Mesodermal cell (in vitro differentiated cells): ENCODE results near the gene PTPRN2.
"Not testable (repeated sequence)": the region's sequence is repeated elsewhere in the genome, so short reads cannot be mapped to it uniquely, and the experiment has no call there.

ENCODE experiments used
- H3K27ac ChIP-seq: 2 replicates; pipeline ENCODE4 v1.7.0; 2013; ENCODE audit warnings: mild to moderate bottlenecking, low read depth, low read length, moderate library complexity; ENCODE audit not compliant: severe bottlenecking
- H3K36me3 ChIP-seq: 2 replicates; pipeline ENCODE4 v1.7.1; 2013; ENCODE audit warnings: mild to moderate bottlenecking, low read length, moderate library complexity; ENCODE audit not compliant: control insufficient read depth, insufficient read depth
- H3K4me1 ChIP-seq: one replicate; pipeline ENCODE4 v1.7.1; 2013; ENCODE audit warnings: mild to moderate bottlenecking, low read length; ENCODE audit not compliant: insufficient read depth, control insufficient read depth, poor library complexity, severe bottlenecking
- H3K4me3 ChIP-seq: 2 replicates; pipeline ENCODE4 v1.7.0; 2013; ENCODE audit warnings: low read length, control low read depth, mild to moderate bottlenecking; ENCODE audit not compliant: insufficient read depth, poor library complexity, severe bottlenecking; ENCODE audit errors: extremely low read depth
- H3K9me3 ChIP-seq: 2 replicates; pipeline ENCODE4 v1.7.1; 2013; ENCODE audit warnings: mild to moderate bottlenecking, low read length, moderate library complexity; ENCODE audit not compliant: control insufficient read depth
- WGBS, 2 experiments: methylation state at CpG; one replicate each; pipeline ENCODE4 v1.1.5; 2013; ENCODE audit warnings: missing lambda C conversion rate in 2 of 2; ENCODE audit not compliant: insufficient coverage in 2 of 2; 5-methylcytosine and 5-hydroxymethylcytosine counted together

Gene PTPRN2

DNA sequence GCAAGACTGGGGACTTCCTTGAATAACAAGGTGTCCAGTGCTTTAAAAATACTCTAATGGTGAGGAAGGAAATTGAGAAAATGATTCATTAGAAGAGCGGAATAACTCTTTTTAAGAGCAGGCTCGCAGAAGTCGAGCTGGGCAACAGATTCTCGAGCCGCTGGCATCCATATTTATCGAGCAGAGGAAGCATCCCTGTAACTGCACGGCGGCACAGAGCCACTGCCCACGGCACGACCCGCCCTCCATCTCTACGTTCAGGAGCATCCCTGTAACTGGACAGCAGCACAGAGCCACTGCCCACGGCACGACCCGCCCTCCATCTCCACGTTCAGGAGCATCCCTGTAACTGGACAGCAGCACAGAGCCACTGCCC is 334.0 kb downstream of the PTPRN2 start:
- H3K4me1 ChIP-seq, H3K4me3 ChIP-seq, H3K27ac ChIP-seq, H3K36me3 ChIP-seq: not testable (repeated sequence)
- 89 to 100% methylated on average over 1 to 6 of the region's 16 CpGs for WGBS, 2 experiments
- peaks cover 73% of the 10 kb centered on the region for H3K9me3 ChIP-seq

DNA sequence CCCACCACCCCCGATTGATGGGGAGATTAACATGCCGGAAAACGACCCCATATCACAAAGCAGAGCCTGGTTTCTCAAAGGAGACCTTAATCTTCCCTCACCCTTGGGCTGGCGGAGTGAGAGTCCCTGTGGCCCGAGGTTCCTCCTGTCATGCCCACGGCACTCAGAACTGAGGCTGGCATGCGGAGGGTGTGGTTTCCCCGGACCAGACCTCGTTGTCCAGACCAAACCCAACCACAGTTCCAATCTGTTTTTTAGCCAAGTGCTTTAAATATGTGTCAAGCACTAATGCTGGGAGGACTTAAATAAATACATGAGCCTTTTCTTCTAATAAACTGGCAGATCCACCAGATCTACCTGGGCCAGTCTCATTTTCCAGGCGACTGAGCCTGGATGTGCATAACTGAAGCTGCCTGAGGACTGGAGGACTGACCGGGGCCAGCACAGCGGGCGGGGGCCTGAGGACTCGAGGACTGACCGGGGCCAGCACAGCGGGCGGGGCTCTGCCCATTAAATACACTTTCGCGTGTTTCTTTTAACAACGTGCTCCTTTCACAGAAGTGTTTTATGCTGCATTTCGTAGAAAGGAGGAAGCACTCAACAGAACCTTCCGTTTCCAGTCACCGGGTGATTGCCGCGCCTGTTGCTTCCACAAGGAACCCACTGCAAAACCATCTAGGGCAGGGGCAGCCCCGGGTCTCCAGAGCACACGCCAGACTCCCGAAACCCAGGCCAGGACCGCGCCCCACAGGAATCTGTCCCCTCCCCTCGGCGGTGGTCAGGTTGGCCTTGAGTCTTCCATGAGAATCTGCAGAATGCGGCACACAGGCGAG is 334.6 kb downstream of the PTPRN2 start:
- Histone ChIP-seq H3K36me3 (no peaks in the 10 kb centered on the region), H3K9me3 (peaks cover 73% of the 10 kb centered on the region), H3K4me3 (no peak overlapping the region), H3K4me1 (no peaks in the 10 kb centered on the region), H3K27ac (no peak overlapping the region)
- WGBS, 2 experiments: 75 to 77% methylated on average over 30 to 32 of the region's 34 CpGs

GRCh38 chr7:158252081-158252836 is 335.4 kb downstream of the PTPRN2 start:
- WGBS, 2 experiments: 78 to 88% methylated on average over 18 of the region's 23 CpGs
- Histone ChIP-seq H3K36me3 (no peaks in the 10 kb centered on the region), H3K4me3 (no peak overlapping the region), H3K9me3 (peaks cover 74% of the 10 kb centered on the region), H3K4me1 (no peaks in the 10 kb centered on the region), H3K27ac (no peak overlapping the region)

- Histone ChIP-seq H3K4me3 (no peak overlapping the region), H3K27ac (no peak overlapping the region), H3K4me1 (no peaks in the 10 kb centered on the region), H3K9me3 (peaks cover 74% of the 10 kb centered on the region), H3K36me3 (no peaks in the 10 kb centered on the region)
- 78 to 82% methylated on average over 12 to 15 of the region's 18 CpGs for WGBS, 2 experiments
Measured at GRCh38 chr7:158251061-158251965, 336.3 kb downstream of the PTPRN2 start.

DNA sequence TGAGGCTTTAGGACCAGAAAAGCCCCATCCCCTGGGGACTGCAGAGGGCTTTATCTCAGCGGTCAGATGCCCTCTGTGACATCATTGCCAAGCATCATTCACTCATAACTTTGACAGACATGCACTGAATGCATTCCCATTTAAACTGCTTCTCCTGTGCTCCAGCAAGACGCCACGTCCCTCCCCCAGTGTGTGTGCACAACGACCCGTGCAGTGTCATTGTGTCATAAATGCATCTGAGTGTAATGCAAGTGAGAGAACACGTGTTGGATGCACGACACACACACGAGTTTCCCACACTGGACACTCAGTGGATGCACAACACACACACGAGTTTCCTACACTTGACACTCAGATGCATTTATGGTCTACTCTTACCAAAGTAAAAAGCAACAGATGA is 337.9 kb downstream of the PTPRN2 start:
- Histone ChIP-seq H3K4me3 (no peak overlapping the region), H3K4me1 (no peaks in the 10 kb centered on the region), H3K36me3 (no peaks in the 10 kb centered on the region), H3K27ac (no peak overlapping the region), H3K9me3 (peaks cover 74% of the 10 kb centered on the region)
- 70 to 72% methylated on average over 3 to 6 of the region's 9 CpGs for WGBS, 2 experiments

GRCh38 chr7:158248816-158249215 is 338.8 kb downstream of the PTPRN2 start:
- WGBS, 2 experiments: 45 to 57% methylated on average over 4 to 6 of the region's 10 CpGs
- Histone ChIP-seq H3K4me3 (no peak overlapping the region), H3K27ac (no peak overlapping the region), H3K36me3 (no peaks in the 10 kb centered on the region), H3K9me3 (peaks cover 80% of the 10 kb centered on the region), H3K4me1 (no peaks in the 10 kb centered on the region)

DNA sequence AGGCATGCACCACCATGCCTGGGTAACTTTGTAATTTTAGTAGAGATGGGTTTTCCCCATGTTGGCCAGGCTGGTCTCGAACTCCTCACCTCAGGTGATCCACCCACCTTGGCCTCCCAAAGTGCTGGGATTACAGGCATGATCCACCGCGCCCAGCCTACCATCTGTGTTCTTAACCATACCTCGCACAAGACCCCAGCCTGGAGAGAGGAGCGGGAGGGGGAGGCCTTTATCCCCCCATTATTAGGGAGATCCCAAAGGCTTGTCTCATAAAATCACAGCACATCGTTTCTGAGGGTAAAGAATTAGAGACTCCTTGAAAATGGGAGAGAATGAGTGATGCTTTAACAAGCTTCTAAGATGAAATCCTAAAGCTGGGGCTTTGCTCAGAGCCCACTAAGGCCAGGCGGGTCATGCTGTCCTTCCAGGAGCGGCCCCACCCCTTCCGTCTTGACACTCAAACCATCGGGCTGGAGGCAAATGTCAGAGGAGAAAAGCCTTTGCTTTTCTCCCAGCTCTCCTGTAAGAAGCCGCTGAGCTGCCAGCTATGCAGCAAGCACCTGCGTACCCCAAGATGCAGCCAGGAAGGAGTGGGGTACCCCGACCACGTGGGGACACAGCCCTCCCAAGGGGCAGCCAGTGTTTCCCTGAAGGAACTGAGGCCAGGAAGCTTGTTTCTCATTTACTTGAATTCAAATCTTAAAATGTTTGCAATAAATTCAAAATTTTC is 339.7 kb downstream of the PTPRN2 start:
- Histone ChIP-seq H3K4me3 (no peak overlapping the region), H3K27ac (no peak overlapping the region), H3K36me3 (no peaks in the 10 kb centered on the region), H3K9me3 (peaks cover 82% of the 10 kb centered on the region), H3K4me1 (no peaks in the 10 kb centered on the region)
- 78 to 79% methylated on average over 9 of the region's 14 CpGs for WGBS, 2 experiments

DNA sequence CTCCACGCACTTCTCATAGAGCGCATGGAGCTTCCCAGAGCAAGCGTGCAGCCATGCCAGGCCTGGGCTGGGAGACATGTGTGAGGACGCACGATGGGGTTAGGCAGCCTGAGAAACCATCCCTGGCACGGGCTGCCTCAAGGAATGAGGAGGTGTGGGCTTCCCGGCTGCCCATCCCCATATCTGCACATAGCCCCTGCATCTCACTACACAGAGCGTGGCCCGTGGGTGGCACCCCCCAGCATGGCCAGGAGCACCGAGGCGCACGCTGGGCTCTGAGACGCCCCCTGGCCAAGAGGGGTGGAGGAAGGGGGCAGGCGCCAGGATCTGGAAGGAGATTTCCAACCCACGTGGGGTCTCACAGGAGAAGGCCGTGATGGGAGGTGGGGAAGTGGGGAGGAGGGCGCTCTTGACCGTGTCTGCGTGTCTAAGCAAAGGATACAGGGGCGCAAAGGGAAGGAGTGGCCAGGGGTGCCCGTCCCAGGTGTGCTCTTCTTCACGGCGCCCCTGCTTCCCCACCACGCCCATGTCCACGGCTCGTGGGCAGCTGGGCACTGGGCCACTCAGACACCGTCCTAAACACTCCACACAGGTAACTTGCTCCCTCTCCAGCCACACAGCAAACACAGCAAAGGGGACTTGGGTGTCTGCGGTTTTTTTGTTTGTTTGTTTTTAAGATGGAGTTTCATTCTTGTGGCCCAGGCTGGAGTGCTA is 340.5 kb downstream of the PTPRN2 start:
- H3K27ac ChIP-seq: no peak overlapping the region
- H3K4me1 ChIP-seq: no peaks in the 10 kb centered on the region
- no peaks in the 10 kb centered on the region for H3K36me3 ChIP-seq
- 77 to 89% methylated on average over 15 to 20 of the region's 28 CpGs for WGBS, 2 experiments
- H3K9me3 ChIP-seq: peaks cover 82% of the 10 kb centered on the region
- H3K4me3 ChIP-seq: no peak overlapping the region

- Histone ChIP-seq H3K4me3 (no peak overlapping the region), H3K4me1 (no peaks in the 10 kb centered on the region), H3K27ac (no peak overlapping the region), H3K36me3 (no peaks in the 10 kb centered on the region), H3K9me3 (peaks cover 81% of the 10 kb centered on the region)
- WGBS, 2 experiments: 77 to 80% methylated on average over 19 to 24 of the region's 24 CpGs
Measured at GRCh38 chr7:158246272-158246959, 341.2 kb downstream of the PTPRN2 start.
